Endothelial cell of umbilical vein (primary cell): ENCODE measurements around the gene SFTPD. TPM values are rescaled to one million over a fixed set of nuclear protein-coding genes. Genes with fewer than 3 reads are reported as not detected.
A peak's percentile ranks its signal among the peaks of the same experiment; 100 is the strongest.

Experiments
- BruUV-seq: library from RNA; stranded (reverse); fragments of 400-500 nt; replicated peaks from 2 replicates; lab custom pipeline; 2021; lab: Mats Ljungman, UMichigan
- CTCF ChIA-PET: fragments of 300-600, 350-600 bp; sonication (Branson Sonifier 250); formaldehyde crosslinking; loops from one replicate; lab custom pipeline; 2021; ENCODE audit warnings: antibody characterized with exemption, inconsistent platforms; lab: Charles Lee
- POLR2A ChIA-PET: fragments of 300-600, 350-600 bp; sonication (Branson Sonifier 250); formaldehyde crosslinking; loops from one replicate; lab custom pipeline; 2021; ENCODE audit warnings: antibody characterized with exemption, inconsistent platforms; lab: Charles Lee
- DNase-seq: peaks from one replicate; pipeline ENCODE4 v3.0.0-alpha.2; 2011; ENCODE audit warnings: low read depth, low spot score
- FAIRE-seq: peaks from 2 replicates; lab custom pipeline; 2011; peaks lifted over from hg19 to GRCh38; lab: Jason Lieb, UNC
- H2AFZ ChIP-seq: 2 replicates; pipeline ENCODE4 v1.6.0; 2012; ENCODE audit warnings: low read depth, low read length, control low read depth, inconsistent platforms
- H3K27ac ChIP-seq: 2 replicates; pipeline ENCODE4 v1.5.1; 2011; ENCODE audit warnings: low read depth, mild to moderate bottlenecking, control low read depth, low read length, moderate library complexity; ENCODE audit not compliant: insufficient read depth
- H3K27me3 ChIP-seq, 2 experiments: 2 replicates each; pipeline versions ENCODE4 v1.6.0 to v1.6.1; 2011; ENCODE audit warnings: low read length in 2 of 2, mixed read lengths in 1 of 2; ENCODE audit not compliant: control insufficient read depth in 2 of 2, insufficient read depth in 2 of 2
- H3K36me3 ChIP-seq, 2 experiments: 2 replicates in 1 of 2; 3 replicates in 1 of 2; pipeline ENCODE4 v1.5.1; 2011; ENCODE audit warnings: low read length in 2 of 2, mild to moderate bottlenecking in 1 of 2, moderate library complexity in 1 of 2; ENCODE audit not compliant: control insufficient read depth in 2 of 2, insufficient read depth in 2 of 2; ENCODE audit errors: extremely low read depth in 1 of 2
- H3K4me1 ChIP-seq: 3 replicates; pipeline ENCODE4 v1.5.1; 2011; ENCODE audit warnings: mild to moderate bottlenecking, low read length; ENCODE audit not compliant: control insufficient read depth, insufficient read depth; ENCODE audit errors: extremely low read depth
- H3K4me2 ChIP-seq: 2 replicates; pipeline ENCODE4 v1.6.1; 2011; ENCODE audit warnings: low read length, control low read depth, mixed read lengths; ENCODE audit not compliant: insufficient read depth
- H3K4me3 ChIP-seq, 3 experiments: fragments of 200-600 bp in 1 of 3; sonication (generic), shearing (Covaris generic) in 1 of 3; replicated peaks in 1 of 3; 2 replicates each; pipeline ENCODE4 v1.5.1; 2011 to 2016; ENCODE audit warnings: control low read depth in 3 of 3, low read length in 3 of 3, mild to moderate bottlenecking in 2 of 3, inconsistent platforms in 1 of 3, low read depth in 1 of 3, moderate library complexity in 1 of 3; ENCODE audit not compliant: insufficient read depth in 1 of 3
- H3K79me2 ChIP-seq: 2 replicates; pipeline ENCODE4 v1.6.0; 2012; ENCODE audit warnings: low read length, inconsistent platforms; ENCODE audit not compliant: control insufficient read depth, insufficient read depth
- H3K9ac ChIP-seq: replicated peaks from 2 replicates; pipeline ENCODE3; 2011; ENCODE audit warnings: low read length, control low read depth; ENCODE audit not compliant: insufficient read depth; ENCODE audit errors: extremely low read depth
- H3K9me1 ChIP-seq: replicated peaks from 3 replicates; pipeline ENCODE4 v1.6.0; 2011; ENCODE audit warnings: mild to moderate bottlenecking, low read length; ENCODE audit not compliant: control insufficient read depth, insufficient read depth; ENCODE audit errors: extremely low read depth
- H3K9me3 ChIP-seq: replicated peaks from 2 replicates; pipeline ENCODE4 v1.5.1; 2012; ENCODE audit warnings: low read length, inconsistent platforms; ENCODE audit not compliant: control insufficient read depth, insufficient read depth
- H4K20me1 ChIP-seq: replicated peaks from 2 replicates; pipeline ENCODE3; 2011; ENCODE audit warnings: mild to moderate bottlenecking, low read length; ENCODE audit not compliant: control insufficient read depth, insufficient read depth; ENCODE audit errors: extremely low read depth
- CTCF ChIP-seq, 2 donors: IDR thresholded peaks; 1 replicate in 1 of 2; 2 replicates in 1 of 2; pipeline ENCODE4 v1.5.1; 2011; ENCODE audit warnings: low read length in 2 of 2, mild to moderate bottlenecking in 2 of 2, moderate library complexity in 2 of 2, control low read depth in 1 of 2, inconsistent platforms in 1 of 2, low read depth in 1 of 2; ENCODE audit not compliant: insufficient read depth in 1 of 2; ENCODE audit errors: extremely low read depth in 1 of 2
- EZH2 ChIP-seq: IDR thresholded peaks from 2 replicates; pipeline ENCODE4 v1.6.1; 2012; ENCODE audit warnings: borderline replicate concordance, low read depth, mild to moderate bottlenecking, moderate library complexity, low read length, inconsistent platforms; ENCODE audit not compliant: severe bottlenecking
- FOS ChIP-seq: IDR thresholded peaks from 2 replicates; pipeline ENCODE4 v1.6.1; 2011; ENCODE audit warnings: mild to moderate bottlenecking, low read length, moderate library complexity, borderline replicate concordance; ENCODE audit not compliant: insufficient read depth
- GATA2 ChIP-seq: IDR thresholded peaks from 2 replicates; pipeline ENCODE4 v1.7.0; 2011; ENCODE audit warnings: low read depth, mild to moderate bottlenecking, moderate library complexity, mixed read lengths, low read length; ENCODE audit not compliant: insufficient read length, insufficient read depth
- JUN ChIP-seq: IDR thresholded peaks from 2 replicates; pipeline ENCODE4 v1.6.1; 2011; ENCODE audit warnings: borderline replicate concordance, low read depth; ENCODE audit not compliant: insufficient read length, insufficient read depth
- dilution Hi-C: fragments of 300-500 bp; cut with MboI; formaldehyde crosslinking; loops from one replicate; pipeline ENCODE4 v1.15.0; 2019; ENCODE audit warnings: low sequenced_read_pairs; ENCODE audit not compliant: extremely low pct_ligation_motif_present
- intact Hi-C: fragments of 100-400 bp; cut with micrococcal nuclease; formaldehyde crosslinking; loops from one replicate; pipeline ENCODE4 v1.10.0; 2022
- polyA plus RNA-seq, 4 experiments: library from polyadenylated mRNA; depleted of rRNA in 3 of 4; stranded (reverse) in 3 of 4; unstranded in 1 of 4; fragments of >200 nt; gene quantifications; 2 replicates each; pipeline versions ENCODE4 v1.2.1 to v1.2.3, GENCODE V29; 2011 to 2012; ENCODE audit warnings: missing spikeins in 1 of 4
- total RNA-seq: library from RNA; stranded (reverse); gene quantifications from 2 replicates; pipeline ENCODE4 v1.2.3, GENCODE V29; 2021

SFTPD gene
- total and polyA plus RNA-seq, 2 donors (not counting 3 experiments of a cell fraction or from before 2014, with no cell fraction given) = not detected

- Histone ChIP-seq H4K20me1 (no peaks in the 10 kb centered on the region), H3K27me3 (peaks cover 8 to 11% of the 10 kb centered on the region in 2 experiments), H3K4me1 (peaks cover 28% of the 10 kb centered on the region), H3K27ac (no peak overlapping the region), H3K79me2 (no peaks in the 10 kb centered on the region), H3K36me3 (no peaks in the 10 kb centered on the region), H3K9ac (no peak overlapping the region), H3K9me1 (no peaks in the 10 kb centered on the region), H3K4me2 (peak overlapping the region; percentile 56), H2AFZ (no peak overlapping the region), H3K9me3 (no peaks in the 10 kb centered on the region), H3K4me3 (no peak overlapping the region)
- BruUV-seq = no TSS peak
- FAIRE-seq (no peak), DNase-seq (peak; percentile 44)
- ChIA-PET POLR2A (no interaction called here), CTCF (interaction anchor here (0.9 to 1.8 kb wide), 3 partner anchors 153 to 395 kb away, joined by 4 read pairs; no protein-coding TSS in a partner anchor)
- TF ChIP-seq CTCF (IDR thresholded peaks at IDR 0.05; ENCODE audit: extremely low read depth in 1 of 2, insufficient read depth in 1 of 2, low read depth in 1 of 2, low read length in 2 of 2) (no peak), JUN (peak; percentile 73), EZH2 (no peak), GATA2 (peak; percentile 64), FOS (peak; percentile 65)
- dilution Hi-C loops (no loop called here), intact Hi-C loops (loop anchor here (2.0 to 5.0 kb wide), 3 partner anchors 28 to 115 kb away; no protein-coding TSS in a partner anchor)
Measured at GRCh38 chr10:79932307-79932706, 16.6 kb downstream of the SFTPD start.
